DMS 273 (cell line): ENCODE measurements around the gene FGFR1OP2.
"Not testable (repeated sequence)": the region's sequence is repeated elsewhere in the genome, so short reads cannot be mapped to it uniquely, and the experiment has no call there.

ENCODE experiments used
- DNase-seq: peaks from one replicate; lab custom pipeline; 2025; ENCODE audit not compliant: unreplicated experiment; lab: John Stamatoyannopoulos, UW

The FGFR1OP2 gene

GRCh38 chr12:26940516-26941214 is 2.4 kb downstream of the FGFR1OP2 start:
- DNase-seq, result no peak

DNA sequence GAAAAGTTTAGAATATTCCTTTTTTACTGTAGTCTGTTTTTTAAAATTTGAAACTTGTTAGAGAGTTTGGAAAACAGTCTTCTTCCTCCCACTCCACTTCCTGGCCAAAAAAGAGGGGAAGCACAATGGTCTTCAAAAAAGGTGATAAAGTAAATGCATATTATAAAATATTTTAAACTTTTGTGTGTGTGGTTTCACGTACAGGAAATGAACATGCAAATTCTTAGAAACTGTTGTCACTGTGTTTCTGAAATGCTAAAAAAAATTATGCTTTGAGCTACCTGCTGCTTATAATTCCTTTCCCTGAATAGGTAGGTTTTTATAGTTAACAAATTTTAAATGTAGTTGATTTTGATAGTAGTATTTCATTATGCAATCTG is 2.9 kb downstream of the FGFR1OP2 start:
- DNase-seq, result no peak

DNA sequence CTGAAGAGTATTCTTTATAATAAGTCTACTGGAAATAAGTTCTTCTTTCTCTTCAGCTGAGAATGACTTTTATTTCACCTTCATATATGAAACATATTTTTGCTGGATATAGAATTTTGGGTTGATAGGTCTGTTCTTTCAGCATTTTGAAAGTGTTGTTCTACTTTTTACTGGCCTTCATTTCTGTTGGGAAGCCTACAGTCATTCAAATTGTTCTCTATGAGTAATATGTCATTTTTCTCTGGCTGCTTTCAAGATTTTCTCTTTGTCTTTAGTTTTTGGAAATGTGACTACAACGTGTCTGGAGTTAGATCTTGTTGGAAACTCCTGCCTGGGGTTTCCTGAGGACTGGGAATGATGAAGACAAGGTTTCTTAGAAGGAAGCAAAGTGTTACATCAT is 10.0 kb downstream of the FGFR1OP2 start:
- DNase-seq, result no peak

GRCh38 chr12:26953447-26953846 is 15.2 kb downstream of the FGFR1OP2 start:
- DNase-seq, result no peak

- no peak for DNase-seq
Measured at GRCh38 chr12:26954027-26954426, 15.8 kb downstream of the FGFR1OP2 start.

DNA sequence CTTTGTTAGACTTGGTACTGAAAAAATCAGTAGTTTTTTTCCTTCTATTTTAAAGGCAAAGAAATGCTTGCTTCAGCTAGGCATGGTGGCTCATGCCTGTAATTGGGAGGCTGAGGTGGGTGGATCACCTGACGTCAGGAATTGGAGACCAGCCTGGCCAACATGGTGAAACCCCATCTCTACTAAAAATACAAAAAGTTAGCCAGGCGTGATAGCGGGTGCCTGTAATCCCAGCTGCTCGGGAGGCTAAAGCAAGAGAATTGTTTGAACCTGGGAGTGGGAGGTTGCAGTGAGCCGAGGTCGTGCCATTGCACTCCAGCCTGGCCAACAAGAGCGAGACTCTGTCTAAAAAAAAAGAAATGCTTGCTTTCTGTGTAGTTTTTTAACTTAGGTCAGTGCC is 23.1 kb downstream of the FGFR1OP2 start:
- not testable (repeated sequence) for DNase-seq

- no peak for DNase-seq
Measured at GRCh38 chr12:26961803-26962202, 23.5 kb downstream of the FGFR1OP2 start.

- no peak for DNase-seq
Measured at GRCh38 chr12:26963413-26963812, 25.1 kb downstream of the FGFR1OP2 start.

- DNase-seq, result no peak
Measured at GRCh38 chr12:26966842-26967241, 28.6 kb downstream of the FGFR1OP2 start.

DNA sequence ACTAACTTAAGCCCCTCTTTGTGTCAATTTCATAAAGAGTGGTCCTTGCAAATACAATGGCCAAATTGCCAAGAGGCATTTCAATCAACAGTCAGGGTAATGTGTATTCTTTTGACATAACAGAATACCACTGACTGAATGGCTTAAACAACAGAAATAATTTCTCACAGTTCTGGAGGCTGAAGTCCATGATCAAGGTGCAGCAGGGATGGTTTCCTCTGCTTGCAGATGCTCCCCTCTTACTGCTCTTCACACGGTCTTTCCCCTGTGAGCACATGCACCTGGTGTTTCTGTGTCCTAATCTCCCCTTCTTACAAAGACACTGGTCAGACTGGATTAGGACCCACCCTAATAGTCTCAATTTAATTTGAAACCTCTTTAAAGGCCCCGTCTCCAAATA is 31.9 kb downstream of the FGFR1OP2 start:
- DNase-seq, result no peak

GRCh38 chr12:26971963-26972362 is 33.7 kb downstream of the FGFR1OP2 start:
- DNase-seq, result no peak

DNA sequence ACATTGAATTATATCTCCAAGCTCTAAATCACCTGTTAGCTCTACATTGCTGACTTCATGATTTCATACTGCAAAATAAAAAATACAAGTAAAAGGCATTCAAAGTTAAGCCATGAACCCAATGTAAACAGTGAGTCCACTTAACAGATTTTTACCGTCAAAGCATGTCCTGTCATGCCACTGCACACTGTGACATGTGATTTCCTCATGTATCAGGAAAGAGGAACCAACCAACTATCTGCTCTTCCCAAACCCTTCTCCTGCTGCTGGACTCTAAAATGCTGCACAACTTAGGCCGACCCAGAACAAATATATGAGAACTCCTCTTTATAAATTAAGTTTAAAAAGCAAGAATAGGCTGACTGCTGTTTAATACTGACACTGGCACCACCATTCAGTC is 38.4 kb downstream of the FGFR1OP2 start:
- no peak for DNase-seq

DNA sequence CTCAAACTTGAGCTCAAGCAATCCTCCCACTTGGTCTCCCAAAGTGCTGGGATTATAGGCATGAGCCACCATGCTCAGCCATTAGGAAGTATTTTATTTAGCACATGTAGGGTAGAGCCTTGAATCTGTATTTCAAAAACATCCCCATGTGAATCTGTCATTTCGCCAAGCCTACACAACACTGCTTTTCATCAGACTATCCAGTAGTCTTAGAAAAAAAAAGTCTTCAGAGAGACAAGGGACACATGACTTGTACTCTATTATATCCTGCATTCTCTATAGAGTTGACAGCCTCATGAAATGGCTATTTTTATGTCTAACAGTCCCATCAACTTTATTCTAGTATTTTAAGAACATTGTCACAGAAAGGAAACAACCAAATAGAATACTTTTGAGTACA is 40.5 kb downstream of the FGFR1OP2 start:
- no peak for DNase-seq

DNA sequence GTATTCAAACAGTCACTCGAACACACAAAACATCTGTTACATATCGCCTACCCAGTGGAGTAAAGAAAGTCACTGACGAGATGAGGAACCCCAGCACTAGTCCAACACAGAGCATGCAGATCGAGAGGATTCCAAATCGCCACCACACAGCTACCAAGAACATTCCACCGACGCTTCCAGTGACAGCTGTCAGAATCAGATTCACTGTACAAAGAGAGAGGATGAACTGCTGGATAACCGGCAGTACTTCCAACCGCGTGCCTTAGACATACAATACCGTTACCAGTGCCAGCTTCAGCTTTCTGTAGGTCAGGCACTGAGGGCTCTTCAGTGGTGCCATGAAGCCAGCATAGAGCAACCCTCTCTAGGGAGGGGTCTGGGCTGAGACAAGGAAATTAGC is 41.5 kb downstream of the FGFR1OP2 start:
- no peak for DNase-seq

GRCh38 chr12:26982866-26983265 is 44.6 kb downstream of the FGFR1OP2 start:
- DNase-seq, result no peak

DNA sequence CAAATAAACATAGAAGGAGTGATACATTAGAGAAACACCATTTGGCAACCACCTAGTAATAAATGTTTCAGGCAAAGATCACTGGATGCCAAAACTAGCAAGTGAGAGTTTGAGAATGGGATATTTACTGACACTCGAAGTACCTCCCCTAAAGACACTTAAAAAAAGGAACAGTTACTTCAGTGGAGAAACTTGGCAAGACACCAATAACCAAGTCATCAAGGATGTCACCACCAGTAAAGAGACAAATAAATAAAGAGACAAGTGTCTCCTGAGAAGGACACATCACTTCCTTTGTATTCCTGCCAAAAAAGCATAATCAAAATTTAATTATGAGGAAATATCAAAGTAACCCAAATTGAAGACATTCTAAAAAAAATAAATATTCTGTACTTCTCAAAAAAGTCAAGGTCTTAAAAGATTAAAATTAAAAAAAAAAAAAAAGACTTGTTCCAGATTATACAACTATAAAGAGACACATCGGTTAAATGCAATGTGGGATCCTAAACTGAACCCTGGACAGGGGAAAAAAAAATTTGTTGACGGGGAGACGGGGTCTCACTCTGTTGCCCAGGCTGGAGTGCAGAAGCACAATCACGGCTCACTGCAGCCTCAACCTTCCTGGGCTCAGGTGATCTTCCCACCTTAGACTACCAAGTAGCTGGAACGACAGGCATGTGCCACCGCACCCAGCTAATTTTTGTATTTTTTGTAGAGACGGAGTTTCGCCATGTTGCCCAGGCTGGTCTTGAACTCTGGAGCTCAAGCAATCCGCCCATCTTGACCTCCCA is 49.6 kb downstream of the FGFR1OP2 start:
- DNase-seq, result no peak

DNA sequence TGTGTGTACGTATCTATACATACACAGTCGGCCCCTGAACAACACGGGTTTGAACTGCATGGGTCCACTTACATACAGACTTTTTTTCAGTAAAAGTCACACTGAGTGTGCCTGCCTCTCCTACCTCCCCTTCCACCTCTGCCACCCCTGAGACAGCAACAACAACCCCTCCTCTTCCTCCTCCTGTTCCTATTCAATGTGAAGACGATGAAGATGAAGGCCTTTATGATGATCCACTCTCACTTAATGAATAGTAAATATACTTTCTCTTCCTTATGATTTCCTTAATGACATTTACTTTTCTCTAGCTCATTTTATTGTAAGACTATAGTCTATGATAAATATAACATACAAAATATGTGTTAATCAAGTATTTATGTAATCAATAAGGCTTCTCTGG is 50.4 kb downstream of the FGFR1OP2 start:
- no peak for DNase-seq

- no peak for DNase-seq
Measured at GRCh38 chr12:26989873-26990272, 51.6 kb downstream of the FGFR1OP2 start.

DNA sequence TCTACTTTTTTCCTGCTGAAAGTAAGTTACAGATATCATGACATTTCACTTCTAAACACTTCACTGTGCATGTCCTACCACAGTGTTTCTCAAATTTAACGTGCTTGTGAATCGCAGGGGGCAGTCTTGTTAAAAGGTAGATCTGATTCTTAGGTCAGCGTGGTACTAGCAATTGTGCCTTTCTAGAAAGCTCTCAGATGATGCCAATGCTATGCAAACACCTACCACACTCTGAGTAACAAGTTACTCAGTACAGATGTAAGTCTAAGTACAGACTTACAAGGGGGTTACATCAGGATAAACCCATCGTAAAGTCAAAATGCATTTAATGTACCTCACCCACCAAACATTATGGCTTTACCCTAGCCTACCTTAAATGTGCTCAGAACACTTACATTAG is 53.6 kb downstream of the FGFR1OP2 start:
- DNase-seq, result no peak

DNA sequence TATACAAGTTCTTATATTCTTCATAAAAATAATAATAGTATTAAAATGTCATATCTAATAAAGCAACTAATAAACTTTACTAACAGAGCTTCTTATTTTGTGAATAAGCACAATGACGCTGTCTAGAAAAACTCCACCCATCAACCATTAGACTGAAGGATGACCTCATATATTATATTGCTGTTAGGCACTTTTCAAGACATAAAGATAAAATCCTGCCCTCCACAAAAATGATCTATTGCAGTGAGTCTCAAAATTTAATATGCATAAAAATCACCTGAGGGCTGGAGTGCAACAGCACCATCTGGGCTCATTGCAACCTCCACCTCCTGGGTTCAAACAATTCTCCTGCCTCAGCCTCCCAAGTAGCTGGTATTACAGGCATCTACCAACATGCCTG is 55.8 kb downstream of the FGFR1OP2 start:
- no peak for DNase-seq

- DNase-seq, result no peak
Measured at GRCh38 chr12:26995706-26996105, 57.4 kb downstream of the FGFR1OP2 start.

DNA sequence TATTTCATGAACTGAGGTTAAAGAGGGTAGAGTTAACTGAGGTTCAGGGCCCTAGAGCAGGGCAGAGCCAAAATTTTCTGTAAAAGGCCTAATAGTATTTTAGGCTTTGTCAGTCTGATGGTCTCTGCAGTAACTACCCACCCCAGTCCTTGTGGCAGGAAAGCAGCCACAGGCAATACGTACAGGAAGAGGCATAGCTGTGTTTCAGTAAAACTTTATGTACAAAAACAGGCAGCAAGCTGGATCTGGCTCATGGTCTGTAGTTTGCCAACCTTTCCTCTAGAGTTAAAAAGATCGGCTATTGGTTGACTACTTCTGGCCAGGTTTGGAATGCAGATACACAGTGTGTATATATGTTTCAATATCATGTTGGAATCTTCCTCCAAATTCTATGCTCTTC is 58.7 kb downstream of the FGFR1OP2 start:
- no peak for DNase-seq

GRCh38 chr12:27000961-27001360 is 62.7 kb downstream of the FGFR1OP2 start:
- DNase-seq, result no peak
